ENCODE measurements around the gene ERN2.

GRCh38 chr16:23742766-23743165, 29.7 kb upstream of the ERN2 start:
- peak in 3 of 6 experiments; percentile 44 to 53 (median 51) for TF ChIP-seq CTCF (IDR thresholded peaks at IDR 0.05)
- TF ChIP-seq POLR2A (IDR thresholded peaks at IDR 0.05): no peak

Measured in Peyer's patch (tissue), 4 donors.